ENCODE results near the gene EPB41L3.

The EPB41L3 gene

DNA sequence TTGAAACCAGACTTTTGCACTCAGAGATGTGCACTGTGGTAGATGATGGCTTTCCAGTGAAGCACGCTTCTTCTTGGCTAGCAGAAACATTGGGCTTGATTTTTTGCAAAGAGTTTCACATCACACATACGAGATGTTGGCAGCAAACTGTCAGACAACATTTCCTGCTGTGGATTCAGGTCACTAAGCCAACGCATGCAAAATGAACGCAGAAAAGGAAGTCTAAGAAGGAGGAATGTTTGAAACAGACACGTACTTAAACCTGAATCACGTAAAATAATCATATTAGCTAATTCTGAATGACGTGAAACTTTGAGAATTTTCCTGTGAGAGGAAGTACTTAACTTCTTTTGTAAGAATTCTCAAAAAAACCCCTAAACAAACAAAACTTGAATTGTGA lies 88.1 kb downstream of the EPB41L3 start:
- H3K27ac ChIP-seq: no peak overlapping the region
- H3K36me3 ChIP-seq (ENCODE audit: insufficient read depth): no peaks in the 10 kb centered on the region
- no peak overlapping the region for H3K4me3 ChIP-seq (IDR thresholded peaks at IDR 0.05; ENCODE audit: insufficient read depth, low read depth, low read length)
- no peaks in the 10 kb centered on the region for H3K79me2 ChIP-seq (ENCODE audit: insufficient read depth, low read depth)
- no peaks in the 10 kb centered on the region for H4K20me1 ChIP-seq (ENCODE audit: insufficient read depth)
- H3K4me1 ChIP-seq (ENCODE audit: low read depth, poor library complexity, severe bottlenecking): no peaks in the 10 kb centered on the region
- TF ChIP-seq, protein P1, sequence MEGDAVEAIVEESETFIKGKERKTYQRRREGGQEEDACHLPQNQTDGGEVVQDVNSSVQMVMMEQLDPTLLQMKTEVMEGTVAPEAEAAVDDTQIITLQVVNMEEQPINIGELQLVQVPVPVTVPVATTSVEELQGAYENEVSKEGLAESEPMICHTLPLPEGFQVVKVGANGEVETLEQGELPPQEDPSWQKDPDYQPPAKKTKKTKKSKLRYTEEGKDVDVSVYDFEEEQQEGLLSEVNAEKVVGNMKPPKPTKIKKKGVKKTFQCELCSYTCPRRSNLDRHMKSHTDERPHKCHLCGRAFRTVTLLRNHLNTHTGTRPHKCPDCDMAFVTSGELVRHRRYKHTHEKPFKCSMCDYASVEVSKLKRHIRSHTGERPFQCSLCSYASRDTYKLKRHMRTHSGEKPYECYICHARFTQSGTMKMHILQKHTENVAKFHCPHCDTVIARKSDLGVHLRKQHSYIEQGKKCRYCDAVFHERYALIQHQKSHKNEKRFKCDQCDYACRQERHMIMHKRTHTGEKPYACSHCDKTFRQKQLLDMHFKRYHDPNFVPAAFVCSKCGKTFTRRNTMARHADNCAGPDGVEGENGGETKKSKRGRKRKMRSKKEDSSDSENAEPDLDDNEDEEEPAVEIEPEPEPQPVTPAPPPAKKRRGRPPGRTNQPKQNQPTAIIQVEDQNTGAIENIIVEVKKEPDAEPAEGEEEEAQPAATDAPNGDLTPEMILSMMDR (conservative IDR thresholded peaks at IDR 0.05; ENCODE audit: low read depth, low read length): no peak
- no peak overlapping the region for H2AFZ ChIP-seq (ENCODE audit: low read depth)
- no peak overlapping the region for H3K9ac ChIP-seq
- H3K27me3 ChIP-seq (ENCODE audit: insufficient read depth, low read depth): no peaks in the 10 kb centered on the region
- H3K4me2 ChIP-seq: no peak overlapping the region

- no peak overlapping the region for H3K27ac ChIP-seq
- TF ChIP-seq, protein P1 (conservative IDR thresholded peaks at IDR 0.05; ENCODE audit: low read depth, low read length): no peak
- no peak overlapping the region for H2AFZ ChIP-seq (ENCODE audit: low read depth)
- no peak overlapping the region for H3K4me2 ChIP-seq
- no peak overlapping the region for H3K4me3 ChIP-seq (IDR thresholded peaks at IDR 0.05; ENCODE audit: insufficient read depth, low read depth, low read length)
- no peaks in the 10 kb centered on the region for H3K4me1 ChIP-seq (ENCODE audit: low read depth, poor library complexity, severe bottlenecking)
- H3K79me2 ChIP-seq (ENCODE audit: insufficient read depth, low read depth): no peaks in the 10 kb centered on the region
- no peaks in the 10 kb centered on the region for H3K27me3 ChIP-seq (ENCODE audit: insufficient read depth, low read depth)
- no peaks in the 10 kb centered on the region for H3K36me3 ChIP-seq (ENCODE audit: insufficient read depth)
- H3K9ac ChIP-seq: no peak overlapping the region
- H4K20me1 ChIP-seq (ENCODE audit: insufficient read depth): no peaks in the 10 kb centered on the region
These were observed 90.8 kb downstream of the EPB41L3 start for GRCh38 chr18:5452943-5453443.

- Histone ChIP-seq H3K27me3 (ENCODE audit: insufficient read depth, low read depth) (no peaks in the 10 kb centered on the region), H3K4me3 (IDR thresholded peaks at IDR 0.05; ENCODE audit: insufficient read depth, low read depth, low read length) (no peak overlapping the region), H4K20me1 (ENCODE audit: insufficient read depth) (no peaks in the 10 kb centered on the region), H2AFZ (ENCODE audit: low read depth) (no peak overlapping the region), H3K36me3 (ENCODE audit: insufficient read depth) (no peaks in the 10 kb centered on the region), H3K4me1 (ENCODE audit: low read depth, poor library complexity, severe bottlenecking) (no peaks in the 10 kb centered on the region), H3K79me2 (ENCODE audit: insufficient read depth, low read depth) (no peaks in the 10 kb centered on the region), H3K27ac (no peak overlapping the region), H3K4me2 (no peak overlapping the region), H3K9ac (no peak overlapping the region)
- TF ChIP-seq, protein P1 (conservative IDR thresholded peaks at IDR 0.05; ENCODE audit: low read depth, low read length): no peak
These were observed 91.9 kb downstream of the EPB41L3 start for GRCh38 chr18:5451871-5452270.

- TF ChIP-seq, protein P1 (conservative IDR thresholded peaks at IDR 0.05; ENCODE audit: low read depth, low read length): no peak
- no peak overlapping the region for H3K9ac ChIP-seq
- H3K4me2 ChIP-seq: no peak overlapping the region
- no peak overlapping the region for H3K4me3 ChIP-seq (IDR thresholded peaks at IDR 0.05; ENCODE audit: insufficient read depth, low read depth, low read length)
- no peaks in the 10 kb centered on the region for H3K4me1 ChIP-seq (ENCODE audit: low read depth, poor library complexity, severe bottlenecking)
- H3K27me3 ChIP-seq (ENCODE audit: insufficient read depth, low read depth): no peaks in the 10 kb centered on the region
- H3K36me3 ChIP-seq (ENCODE audit: insufficient read depth): no peaks in the 10 kb centered on the region
- H2AFZ ChIP-seq (ENCODE audit: low read depth): no peak overlapping the region
- no peak overlapping the region for H3K27ac ChIP-seq
- no peaks in the 10 kb centered on the region for H3K79me2 ChIP-seq (ENCODE audit: insufficient read depth, low read depth)
- H4K20me1 ChIP-seq (ENCODE audit: insufficient read depth): no peaks in the 10 kb centered on the region
These were observed 92.6 kb downstream of the EPB41L3 start for GRCh38 chr18:5451150-5451549.
